Activated CD4-positive, alpha-beta T cell treated with anti-CD3 and anti-CD28 coated beads, Interleukin-2, Interleukin-6, amounts not matched to agents 100 ng/mL and 50 ng/mL, durations not matched to agents 16 hours and 8 hours (primary cell): ENCODE measurements around the gene ANKS6.

Experiments used
- DNase-seq: peaks from one replicate; pipeline ENCODE4 v3.0.0-alpha.2; 2020

Gene ANKS6

DNA sequence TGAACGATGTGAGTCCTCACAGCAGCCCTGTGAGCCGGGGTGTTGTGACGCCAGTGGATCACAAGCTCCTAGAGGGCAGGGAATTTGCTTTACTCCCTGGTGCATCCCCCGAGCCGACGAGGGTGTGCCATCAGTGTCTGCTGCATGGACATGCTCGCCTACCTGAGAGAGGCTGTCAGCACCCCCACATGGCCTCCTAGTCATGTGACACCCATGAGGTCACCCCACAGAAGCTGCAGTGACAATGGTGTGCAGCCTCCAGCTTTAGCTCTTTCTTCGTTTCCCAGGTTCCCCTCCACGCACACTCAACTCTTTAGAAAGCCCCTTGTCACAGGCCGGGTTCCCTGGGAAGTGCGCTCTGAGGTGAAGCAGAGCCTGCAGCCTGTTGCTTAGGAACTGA lies 67.9 kb downstream of the ANKS6 start:
- DNase-seq: no peak

DNA sequence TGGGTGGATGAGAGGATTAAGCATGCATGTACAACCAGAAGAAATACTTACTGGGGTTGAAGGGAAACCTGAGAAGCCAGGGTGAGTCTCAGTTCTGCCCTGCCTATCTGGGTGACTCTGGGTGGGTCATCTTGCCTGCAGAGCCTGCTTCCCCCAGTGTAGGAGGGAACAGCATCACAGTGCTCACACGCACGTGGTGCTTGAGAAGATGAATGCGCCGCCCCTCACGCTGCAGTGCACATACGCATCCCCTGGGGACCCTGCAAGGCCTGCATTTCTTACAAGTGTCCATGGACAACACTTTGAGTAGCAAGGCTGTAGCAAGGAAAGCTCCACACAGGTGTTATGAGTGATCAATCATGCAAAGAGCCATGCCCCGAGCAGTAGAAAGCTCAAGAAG lies 68.9 kb downstream of the ANKS6 start:
- no peak for DNase-seq

DNA sequence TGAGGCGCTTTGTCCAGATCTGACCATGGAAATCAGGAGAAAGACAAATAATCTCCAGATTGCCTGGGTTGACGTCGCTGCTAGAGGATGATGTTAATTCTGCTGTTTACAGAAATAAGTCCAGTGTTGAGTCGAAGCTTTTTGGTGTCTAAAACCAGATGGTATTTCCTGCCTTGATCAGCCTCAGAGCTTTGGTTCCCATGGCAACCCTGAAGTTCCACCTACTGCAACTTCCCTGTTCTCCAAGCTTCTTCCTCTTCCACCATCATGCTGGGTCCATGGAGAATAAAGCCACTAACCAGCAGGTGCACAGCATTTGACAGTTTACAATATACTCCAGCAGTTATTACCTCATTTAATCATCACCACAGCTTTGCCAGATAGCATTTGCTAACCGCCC lies 69.6 kb downstream of the ANKS6 start:
- no peak for DNase-seq

DNA sequence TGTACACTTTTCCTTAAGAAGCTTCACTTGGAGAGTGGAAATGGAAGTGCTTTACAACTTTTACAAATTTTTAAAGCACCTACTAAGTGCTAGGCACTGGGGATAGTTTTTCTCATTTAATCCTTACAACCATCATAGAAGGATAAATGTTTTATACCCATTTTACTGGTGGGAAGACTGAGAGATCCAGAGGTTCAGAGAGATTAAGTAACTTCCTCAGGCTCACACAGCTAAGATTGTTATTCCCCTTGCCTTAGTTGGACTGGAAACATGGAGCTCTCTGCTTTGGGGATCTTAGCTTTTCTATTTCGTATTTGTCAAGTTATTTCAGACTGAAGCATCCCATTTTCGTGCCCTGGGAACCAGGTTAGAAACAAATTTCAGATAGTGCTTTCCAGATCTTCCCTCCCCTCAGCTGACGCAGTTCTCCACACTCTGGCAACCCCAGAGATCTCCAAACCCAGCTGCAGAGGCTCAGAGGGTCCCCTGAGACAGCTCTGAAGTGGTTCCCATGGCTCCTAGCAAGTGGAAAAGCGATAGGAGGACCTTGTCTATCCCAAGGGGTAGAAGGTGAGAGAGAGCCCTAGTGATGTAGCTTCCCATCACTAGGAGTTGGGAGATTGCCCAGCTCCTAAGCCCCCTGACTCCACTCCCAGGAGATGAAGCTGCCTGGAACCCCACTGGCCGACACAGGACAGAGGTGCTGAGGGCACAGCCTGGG lies 71.4 kb downstream of the ANKS6 start:
- DNase-seq: no peak

DNA sequence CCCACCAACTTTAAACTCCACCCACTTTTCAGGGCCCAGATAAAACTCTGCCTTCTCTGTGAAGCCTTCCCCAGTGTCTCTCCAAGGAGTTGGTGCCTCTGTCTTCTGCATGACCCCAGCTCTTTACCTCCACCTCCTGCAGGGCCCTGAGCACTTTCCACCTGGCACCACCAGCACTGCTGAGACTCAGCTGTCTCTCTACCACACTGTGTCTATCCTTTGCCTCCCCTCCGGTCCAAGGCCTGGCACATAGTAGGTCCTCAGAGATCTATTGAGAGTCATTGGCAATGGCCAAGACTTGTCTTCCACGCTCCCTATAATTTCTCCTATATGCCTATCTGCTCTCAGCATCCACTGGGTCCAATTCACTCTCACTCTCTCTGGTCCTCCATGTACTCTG lies 74.7 kb downstream of the ANKS6 start:
- no peak for DNase-seq

DNA sequence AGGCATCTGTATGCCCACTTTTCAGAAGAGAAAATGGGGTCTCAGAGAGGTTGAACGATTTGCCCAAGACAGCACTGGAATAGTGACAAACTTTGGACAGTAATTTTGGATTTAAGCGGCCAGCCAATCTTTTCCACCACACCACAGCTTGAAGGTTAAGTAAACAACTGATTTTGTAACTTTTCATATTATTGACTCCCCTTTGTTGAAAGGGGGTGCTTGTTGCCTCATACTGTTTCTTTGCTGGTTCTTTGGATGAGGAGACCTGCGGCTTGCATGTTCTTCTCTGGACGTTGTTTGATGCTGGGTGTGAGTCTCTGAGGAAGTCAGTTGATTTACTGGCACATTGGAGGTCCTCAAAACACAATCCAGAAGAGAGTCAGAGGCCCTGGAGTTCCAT lies 76.0 kb downstream of the ANKS6 start:
- DNase-seq: no peak

DNA sequence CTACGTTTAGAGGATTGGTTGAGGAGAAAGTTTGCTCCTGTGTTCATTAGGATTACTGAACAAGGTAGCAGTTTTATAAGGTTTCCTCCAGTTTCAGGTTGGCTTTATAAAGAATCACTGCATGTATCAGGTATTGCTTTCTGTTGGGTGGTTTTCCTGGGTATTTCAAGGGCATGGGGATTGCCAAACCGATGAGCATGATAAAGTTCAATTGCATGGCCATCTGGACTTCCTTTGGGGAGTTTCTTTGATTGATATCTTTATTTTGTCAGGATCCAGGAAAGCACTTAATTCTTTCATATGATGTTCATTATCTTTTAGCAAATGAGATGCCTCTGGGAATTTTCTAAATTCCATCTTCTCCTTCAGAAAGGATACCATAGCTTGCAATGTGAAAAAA lies 77.3 kb downstream of the ANKS6 start:
- no peak for DNase-seq

DNA sequence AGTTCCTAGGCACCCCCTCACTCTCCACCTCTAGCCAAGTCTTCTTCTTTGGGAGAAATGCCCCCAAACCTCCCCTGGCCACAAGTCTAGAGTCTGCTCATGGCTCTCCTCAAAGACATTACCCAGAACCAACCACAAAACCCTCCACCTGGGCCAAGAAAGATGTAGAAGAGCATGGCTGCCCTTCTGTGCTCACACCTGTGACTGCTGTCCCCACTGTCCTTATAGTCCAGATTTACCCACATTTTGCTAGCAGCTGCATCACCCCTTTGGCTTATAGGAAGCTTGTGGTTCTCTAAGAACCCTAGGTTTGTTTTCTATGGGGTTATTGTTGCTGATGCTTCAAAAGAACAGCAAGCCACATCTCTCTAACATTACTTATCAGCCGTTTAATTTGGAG lies 81.5 kb downstream of the ANKS6 start:
- no peak for DNase-seq

DNA sequence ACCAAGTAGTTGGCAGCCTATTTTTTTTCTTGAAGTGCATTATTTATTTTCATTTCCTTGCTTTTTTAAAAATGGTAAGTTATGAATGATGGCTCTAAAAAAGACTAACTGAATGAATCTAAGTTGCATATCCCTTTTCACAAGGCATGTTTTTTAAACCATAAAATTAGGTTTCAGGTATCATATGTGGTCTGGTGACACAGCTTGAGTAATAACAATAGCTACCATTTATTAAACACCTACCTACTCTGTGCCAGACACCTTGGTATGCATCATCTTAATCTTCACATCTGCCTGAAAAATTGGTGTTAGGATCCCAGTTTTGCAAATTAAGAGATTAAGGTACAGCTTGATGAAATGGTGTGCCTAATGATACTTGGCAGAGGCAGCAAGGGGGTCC lies 83.4 kb downstream of the ANKS6 start:
- DNase-seq: no peak

DNA sequence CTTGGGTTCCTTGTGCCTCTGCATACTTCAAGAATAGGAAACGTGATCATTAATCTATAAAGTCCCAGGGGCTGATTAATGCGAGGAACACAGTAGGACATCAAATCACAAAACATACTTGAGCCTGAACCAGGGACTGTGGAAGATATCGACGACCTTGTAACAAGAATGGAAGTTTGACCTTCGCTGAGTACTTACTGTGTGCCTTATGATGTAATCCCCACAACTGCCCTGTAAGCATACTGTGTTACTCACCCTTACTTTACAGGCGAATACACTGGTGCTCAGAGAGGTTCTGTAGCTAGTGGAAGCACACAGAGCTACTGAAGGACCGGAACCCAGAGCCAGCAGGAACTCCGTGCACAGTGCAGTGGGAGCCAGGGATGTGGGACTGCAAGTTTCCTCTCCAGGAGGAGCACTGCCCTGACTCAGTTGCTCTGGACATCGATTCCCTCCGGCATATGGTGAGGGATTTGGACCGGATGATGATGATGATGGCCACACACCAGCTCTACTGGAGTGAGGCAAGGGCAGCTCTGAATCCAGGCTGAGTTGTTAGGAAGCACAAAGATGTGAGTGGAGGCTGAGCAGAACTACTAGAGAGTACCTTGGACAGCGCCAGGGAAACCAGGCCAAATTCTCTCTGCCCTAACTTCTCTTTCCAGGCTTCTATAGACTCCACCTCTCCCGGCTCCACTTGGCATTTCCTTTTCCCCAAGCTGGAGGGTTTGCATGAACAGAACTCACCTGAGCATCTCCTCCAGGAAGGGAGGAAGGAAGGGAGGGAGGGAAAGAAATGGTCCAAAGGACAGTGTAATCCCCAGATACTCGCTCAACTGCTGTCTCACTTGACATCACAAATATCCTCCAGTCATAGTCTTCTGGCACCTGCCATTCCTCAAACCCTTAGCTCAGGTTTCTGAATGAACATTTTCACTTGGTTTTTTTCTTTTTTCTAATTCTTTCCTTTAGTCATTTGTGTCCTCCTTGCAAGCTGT lies 86.1 kb downstream of the ANKS6 start:
- no peak for DNase-seq

DNA sequence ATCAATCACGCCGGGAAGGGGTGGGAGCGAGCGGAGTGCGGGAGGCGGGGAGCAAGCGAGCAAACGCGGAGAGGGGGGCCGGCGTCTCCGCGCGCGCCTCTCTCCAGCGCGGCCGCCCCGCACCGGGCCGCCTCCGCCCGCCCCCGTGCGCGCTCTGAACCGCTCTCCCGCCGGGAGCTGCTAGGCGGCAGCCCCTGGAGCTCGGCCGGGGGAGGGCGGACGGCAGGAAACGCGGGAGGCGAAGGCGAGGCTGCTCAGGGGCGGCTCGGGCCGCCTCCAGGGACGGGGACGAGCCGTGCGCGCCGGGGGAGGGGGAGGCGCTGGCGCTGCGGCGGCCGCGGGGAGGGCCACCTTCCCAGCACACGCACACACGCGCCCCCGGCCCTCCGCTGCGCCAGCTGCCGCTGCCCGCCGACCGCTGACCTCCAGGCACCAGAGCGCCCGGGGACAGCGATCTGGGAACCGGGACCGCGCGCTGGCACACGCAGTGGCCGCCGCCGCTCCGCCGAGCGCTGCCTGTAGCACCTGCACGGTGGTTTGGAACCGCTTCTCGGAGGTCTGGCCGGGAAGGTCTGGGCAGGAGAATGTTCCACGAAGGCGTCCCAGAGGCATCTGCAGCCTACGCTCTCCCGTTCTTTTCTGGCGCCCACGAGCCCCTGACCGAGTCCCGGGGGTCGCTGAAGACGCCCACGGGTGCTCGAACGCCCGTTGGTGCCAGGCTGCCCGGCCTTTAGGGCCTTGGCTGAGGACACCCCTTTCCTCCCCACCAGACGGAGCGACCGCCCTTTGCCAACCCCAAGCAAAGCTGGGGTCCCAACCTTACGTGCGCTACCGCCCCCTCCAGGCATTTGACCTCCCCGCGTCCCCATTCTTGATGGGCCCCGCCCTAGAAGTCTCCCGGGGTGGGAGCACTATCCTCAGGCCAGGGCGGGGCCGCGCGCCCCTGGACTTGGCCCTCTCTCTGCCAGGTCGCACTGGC lies 87.1 kb downstream of the ANKS6 start, which contains the start of gene GABBR2:
GABBR2 (minus strand) TSS at position 3 of the 979 bp plus-strand sequence. CDS start 198 bp downstream, outside the sequence.
- DNase-seq: no peak

DNA sequence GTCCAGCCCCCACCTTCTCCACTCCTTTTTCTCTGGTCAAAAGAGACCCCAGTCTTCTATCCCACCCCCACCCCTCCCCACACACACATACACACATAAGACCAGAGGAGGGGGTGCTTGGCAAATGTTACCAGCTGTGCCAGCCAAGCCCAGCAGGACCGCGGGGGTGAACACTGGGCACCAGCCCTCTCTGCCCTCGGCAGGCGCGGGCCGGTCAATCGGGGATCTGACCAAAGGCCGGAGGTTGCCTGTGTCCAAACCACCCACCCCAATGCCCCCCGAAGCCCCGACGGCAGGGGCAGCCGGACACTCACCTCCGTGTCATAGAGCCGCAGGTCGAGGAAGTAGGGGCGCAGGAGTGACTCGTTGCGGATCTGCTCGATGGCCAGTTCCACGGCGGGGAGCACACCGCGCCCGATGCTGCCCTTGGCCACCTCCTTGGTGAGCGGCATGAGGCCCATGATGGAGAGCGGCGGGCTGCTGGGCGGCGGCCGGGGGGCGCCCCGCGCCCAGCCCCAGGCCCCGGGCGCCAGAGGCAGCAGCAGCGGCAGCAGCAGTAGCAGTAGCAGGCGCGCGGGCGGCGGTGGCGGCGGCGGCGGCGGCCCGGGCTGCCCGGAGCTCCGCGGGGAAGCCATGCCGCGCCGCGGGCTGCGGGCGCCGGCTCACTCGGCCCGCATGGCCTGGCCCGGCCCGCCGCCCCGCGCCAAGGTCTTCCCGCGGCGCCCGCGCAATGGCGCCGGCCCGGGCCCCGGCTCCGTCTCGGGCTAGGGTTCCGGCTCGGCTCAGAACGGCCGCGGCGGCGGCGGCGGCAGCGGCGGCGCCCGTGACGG lies 88.0 kb downstream of the ANKS6 start:
- no peak for DNase-seq

DNA sequence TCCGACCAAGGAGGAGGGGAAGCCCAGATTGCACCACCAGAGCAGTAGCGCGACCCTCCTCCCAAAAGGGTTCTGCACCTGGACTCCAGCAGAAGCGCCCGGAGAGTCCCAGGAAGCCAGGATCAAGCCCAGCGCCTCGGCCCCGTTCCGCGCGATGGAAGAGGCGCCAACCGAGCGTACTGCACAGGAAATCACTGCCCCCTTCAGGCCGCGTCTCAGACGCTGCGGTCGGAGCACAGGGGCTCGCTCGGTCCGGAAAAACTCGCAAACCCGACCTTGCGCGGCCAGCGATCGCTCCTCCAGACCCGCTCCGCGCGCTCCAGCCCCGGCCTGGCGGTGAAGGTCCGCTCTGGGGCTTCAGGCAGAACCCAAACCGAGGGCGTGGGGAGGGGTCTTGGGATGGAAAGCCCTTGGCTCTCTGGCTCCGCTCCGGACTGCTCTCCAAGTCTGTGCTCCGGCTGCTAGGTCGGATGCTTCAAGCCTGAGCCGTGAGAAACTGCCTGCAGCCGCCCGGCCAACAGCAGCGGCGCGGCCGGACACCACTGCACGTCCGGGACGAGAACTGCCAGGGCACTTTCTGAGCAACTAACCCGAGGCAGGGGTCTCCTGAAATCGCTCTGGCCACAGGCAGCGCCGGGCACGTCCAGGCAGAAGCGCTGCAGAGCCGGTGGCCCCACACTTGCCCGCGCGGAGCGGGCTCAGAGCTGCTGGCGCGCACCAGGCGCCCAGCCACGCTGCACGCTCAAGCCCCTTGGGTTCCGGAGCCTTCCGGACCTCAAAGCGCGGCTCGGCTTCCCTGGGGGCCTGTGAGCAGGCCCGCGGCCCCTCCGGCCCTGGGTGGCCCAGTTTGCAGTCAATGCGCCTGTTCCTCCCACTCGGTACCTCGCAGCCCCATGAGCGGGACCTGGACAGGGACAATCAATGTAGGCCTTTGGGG lies 88.9 kb downstream of the ANKS6 start:
- peak; percentile 41 for DNase-seq

DNA sequence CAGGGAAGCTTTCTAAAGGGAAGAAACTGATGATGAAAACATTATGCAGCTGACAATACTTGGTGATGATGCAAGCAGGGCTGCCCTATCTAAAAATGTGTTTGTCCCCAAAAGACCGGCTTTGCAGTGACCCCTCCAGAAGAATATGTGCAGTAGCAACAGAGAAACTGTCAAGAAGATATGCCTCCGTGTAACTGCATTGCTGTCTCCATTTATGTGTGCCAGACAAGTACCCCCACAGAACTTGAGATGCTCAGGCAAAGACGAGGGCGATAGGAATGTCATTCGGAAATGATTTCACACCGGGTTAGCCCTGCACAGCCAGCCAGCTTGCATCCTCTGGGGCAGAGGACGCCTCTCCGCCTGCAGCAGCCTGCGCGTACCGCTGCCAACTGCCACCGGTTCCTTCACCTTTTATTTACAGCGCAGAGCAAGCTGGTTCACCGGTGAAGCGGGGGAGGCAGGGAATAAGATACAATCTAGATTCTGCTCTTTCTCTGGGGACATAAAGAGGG lies 89.6 kb downstream of the ANKS6 start:
- no peak for DNase-seq

DNA sequence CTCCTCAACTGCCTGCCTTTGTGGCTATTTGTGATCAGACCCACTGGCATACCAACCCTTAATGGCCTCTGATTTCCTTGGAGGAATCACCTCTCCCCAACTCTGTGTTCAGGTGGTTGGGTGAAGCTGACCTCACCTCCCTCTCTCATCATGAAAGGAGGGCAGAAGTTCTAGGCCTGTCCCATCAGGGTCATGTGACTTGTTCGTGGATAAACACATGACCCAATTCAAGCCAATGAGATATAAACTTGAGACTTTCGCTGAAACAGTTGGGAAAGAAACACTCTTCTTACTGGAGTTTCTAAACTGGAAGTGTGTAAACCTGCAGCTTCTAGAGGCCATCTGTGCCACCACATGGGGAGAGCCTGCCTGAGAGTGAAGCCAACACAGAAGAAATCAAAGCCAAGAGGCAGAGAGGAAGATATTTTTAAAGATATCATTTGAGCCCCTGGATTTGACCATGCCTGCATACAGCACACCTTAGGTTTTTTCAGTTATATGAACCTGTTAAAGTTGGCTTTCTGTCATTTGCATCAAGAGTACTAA lies 93.4 kb downstream of the ANKS6 start:
- DNase-seq: no peak

DNA sequence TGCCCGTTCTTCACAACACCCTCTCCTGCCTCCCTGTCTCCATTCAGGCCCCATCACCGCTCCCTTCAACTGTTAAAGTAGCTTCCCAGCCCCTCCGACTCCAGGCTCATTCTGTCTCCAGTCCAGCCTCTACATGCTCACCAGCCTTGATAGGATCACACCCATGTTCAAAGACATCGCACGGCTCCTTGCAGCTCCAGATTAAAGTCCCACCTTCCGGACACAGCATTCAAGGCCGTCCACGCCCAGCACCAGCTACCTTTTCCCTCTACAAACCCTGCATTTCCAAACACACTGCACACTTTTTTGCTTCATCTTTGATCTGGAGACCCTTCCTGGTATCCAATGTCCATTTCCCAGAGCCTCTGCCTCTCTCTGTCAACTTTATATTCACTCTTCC lies 94.0 kb downstream of the ANKS6 start:
- DNase-seq: no peak

DNA sequence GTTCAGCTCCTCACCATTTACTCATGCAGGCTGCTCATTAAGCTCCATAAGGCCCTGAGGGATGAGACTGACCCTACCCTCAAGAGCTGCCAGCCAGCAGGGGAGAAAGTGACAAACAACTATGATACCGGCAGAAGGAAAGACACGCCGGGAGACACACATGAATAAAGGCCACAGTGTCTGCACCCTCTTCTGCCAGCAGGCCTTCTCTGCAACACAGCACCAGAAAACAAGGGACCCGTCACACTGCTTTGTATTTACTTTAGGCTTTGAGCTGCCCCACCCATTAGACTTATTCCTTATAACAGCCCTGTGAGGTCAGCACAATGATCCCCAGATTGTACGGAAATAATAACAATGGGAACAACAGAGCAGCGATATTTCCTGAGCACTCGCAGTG lies 94.8 kb downstream of the ANKS6 start:
- DNase-seq: no peak

DNA sequence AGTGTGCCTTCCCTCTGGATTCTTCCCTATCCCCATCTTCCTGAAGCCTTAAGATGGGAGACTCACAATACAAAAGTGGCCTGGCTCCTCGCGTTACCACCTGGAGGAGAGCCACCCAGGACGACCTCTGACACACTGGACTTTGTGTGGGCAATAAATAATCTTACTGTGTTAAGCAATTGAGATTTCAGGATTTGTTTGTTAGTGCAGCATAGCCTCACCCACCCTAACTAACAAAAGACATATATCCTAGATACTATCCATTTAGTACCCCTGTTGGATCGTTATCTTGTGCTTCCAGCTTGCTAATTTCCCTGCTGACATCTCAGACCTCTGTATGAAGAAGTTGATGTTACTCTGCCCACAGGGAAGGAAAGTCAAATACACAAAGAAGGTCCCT lies 95.6 kb downstream of the ANKS6 start:
- DNase-seq: no peak

DNA sequence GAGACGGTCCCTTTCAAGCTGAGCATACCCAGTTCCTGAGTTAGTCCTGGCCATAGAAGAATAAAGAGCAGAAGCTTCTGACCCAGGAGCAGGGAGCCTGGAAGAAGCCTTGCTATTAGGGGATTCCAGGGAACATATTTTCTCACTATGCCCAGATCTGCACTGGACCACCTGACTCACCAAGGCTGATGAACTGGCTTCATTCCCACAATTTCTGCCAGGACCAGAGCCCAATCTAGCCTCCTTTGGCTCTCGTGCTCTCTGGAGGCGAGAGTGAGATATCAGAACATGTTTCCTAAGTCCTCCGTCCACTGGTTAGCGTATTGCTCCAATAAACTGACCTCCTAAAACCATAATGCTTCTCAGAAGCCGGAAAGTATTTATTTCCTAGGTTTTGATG lies 97.5 kb downstream of the ANKS6 start:
- no peak for DNase-seq

DNA sequence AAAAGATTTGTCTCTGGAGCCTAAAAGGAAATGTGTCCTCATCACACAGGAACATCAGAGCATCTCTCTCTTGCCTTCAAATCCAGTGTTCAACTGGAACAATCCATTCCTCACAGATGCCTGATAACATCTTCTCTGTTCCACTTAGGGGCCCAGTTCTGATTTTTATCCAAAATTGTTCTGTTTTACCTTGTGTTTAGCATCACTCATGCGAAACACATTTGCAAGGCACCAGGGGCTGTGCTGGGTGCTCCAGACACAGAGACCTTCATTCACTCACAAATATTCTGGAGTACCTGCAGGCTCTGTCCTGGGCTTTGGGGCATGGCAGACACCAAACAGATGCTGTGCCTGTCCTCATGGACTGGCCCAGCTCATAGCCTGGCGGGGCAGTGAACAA lies 101.4 kb downstream of the ANKS6 start:
- no peak for DNase-seq
